NCI-H1694 (cell line): ENCODE results near the gene SHISA3.

ENCODE experiments used
- DNase-seq: peaks from one replicate; lab custom pipeline; 2025; lab: John Stamatoyannopoulos, UW

Gene SHISA3

GRCh38 chr4:42446823-42447222 is 49.5 kb downstream of the SHISA3 start:
- no peak for DNase-seq
